NCI-H2029 (cell line): ENCODE data around the gene SH2D4B.
A peak's percentile ranks its signal among the peaks of the same experiment; 100 is the strongest.
"Not testable (repeated sequence)": the region's sequence is repeated elsewhere in the genome, so short reads cannot be mapped to it uniquely, and the experiment has no call there.

Source experiments
- DNase-seq: peaks from one replicate; lab custom pipeline; 2025; lab: John Stamatoyannopoulos, UW

SH2D4B gene

DNA sequence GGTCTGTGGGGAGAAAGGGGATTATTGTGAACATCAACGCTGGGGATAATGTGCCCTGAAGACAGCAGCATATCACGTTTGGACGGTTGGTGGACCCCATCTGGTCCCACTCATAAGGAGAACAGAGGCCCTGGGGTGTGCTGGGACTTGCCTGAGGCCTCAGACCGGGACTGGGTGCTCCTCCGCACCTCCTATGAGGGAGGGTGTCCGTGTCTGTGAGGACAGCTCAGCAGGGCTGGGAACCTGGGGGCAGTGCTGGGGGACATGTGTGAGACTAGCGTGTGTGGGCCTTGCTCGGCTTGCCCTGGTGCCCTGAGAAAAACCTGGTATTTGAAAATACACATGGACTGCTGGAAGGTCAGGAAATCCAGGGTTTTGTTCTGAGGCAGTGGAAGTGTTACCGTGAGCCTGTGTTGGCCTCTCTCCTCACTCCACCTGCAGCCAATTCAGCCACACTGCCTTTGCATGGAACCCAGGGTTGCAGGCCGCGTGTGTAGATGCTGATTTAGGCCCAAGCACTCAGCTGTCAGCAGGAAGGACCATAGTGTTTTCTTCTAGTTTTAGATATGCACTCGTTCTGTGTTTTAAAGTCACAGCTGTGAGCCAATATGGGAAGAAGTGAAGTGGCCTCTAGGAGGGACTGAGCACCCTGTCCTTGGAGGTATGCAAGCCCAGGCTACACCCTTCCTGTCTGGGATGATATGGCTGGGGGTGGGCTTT lies 13.4 kb upstream of the SH2D4B start:
- DNase-seq = no peak

DNA sequence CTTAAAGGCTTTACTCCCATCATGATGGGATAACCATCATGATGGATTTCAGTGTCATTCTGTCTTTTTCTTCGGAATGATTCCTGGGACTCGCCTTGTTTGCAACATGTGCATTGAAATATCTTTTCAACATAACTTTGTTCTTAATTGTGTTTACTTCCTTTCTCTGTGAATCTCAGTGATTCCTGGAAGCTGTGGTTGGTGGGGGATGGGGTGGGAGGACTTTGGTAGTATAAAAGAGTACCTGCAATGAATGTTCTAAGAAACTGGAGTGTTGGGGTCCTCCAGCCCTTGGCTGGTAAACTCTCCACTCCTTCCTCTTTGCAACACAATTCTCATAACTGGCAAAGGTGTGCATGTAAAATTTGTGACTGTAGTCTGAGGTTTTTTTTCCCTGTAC lies 11.5 kb upstream of the SH2D4B start:
- DNase-seq = no peak

DNA sequence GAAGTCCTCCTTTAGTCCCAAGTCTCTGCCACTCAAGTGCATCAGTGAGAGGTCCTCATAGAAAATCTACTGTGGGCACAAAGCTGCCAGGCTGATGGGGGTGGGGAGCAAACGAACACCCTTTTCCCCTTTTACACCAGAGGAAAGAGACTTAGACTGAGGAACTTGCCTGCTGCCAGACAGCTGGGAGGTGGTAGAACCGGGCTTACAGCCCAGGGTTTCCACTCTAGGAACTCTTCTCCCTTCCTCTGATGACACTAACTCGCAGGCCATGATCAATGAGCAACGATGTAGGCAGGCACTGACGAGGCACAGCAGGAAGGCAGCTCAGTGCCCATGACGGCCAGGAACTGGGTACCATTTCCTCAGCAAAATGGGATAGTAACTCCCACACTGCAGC lies 11.0 kb upstream of the SH2D4B start:
- DNase-seq = no peak

DNA sequence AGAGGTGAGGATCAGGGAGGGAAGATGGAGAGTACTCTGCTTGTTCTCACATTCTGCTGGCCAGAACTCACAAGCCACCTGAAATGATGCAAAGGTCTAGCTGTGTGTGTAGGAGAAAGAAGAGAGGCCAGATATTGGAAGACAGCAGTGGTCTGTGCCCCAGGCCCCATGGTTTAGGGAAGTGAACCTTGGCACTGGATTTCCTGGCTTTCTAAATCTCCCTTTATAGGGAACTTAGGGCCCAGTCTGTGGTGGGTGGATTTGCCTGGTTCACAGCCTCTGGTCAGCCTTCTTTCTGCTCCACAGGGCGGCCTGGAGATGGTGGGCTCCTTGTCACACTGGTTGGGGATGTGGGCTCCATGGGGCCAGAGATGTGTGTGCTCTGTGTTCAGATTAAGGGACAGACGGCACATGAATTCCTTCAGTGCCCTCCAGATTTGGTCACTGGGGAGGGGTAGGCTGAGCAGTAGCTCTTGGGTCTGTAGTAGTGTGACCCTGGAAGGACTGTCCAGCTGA lies 9.5 kb upstream of the SH2D4B start:
- DNase-seq = no peak

DNA sequence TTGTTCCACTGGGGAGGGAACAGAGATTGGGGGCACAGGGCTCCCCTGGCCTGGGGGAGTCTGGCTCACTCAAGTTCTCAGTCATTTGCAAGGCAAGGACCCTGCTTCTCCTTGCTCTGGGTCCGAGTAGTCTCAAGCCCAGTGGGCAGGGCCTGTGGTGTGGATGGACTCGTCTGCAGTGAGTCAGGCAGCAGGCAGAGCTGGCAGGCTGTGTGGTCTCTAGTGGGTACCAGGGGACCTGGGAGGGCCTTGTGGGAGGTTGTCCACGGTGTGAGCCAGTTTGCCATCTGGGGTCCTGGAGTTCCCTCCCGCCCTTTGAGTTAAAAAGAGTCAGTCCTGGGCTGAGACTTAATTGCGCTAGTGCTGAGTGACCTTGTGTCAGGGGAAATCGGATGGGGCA lies 8.8 kb upstream of the SH2D4B start:
- DNase-seq = no peak

DNA sequence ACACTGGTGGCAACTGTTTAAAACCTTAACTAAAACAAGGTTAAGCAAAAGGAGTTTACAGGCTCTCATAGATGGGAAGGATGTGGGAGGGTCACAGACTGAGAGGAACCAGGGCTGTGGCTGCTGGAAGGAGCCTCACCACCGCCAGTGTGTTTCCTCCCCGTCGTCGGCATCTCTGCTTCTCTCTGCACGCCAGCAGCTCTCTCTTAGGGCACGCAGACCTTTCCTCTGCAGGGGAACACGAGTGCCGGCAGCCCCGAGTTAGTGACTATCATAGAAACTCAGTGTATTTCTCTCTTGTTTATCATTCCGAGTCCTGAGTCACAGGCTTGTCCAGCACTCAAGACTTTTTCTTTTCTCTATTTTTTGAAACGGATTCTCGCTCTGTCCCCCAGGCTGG lies 8.1 kb upstream of the SH2D4B start:
- DNase-seq = no peak

DNA sequence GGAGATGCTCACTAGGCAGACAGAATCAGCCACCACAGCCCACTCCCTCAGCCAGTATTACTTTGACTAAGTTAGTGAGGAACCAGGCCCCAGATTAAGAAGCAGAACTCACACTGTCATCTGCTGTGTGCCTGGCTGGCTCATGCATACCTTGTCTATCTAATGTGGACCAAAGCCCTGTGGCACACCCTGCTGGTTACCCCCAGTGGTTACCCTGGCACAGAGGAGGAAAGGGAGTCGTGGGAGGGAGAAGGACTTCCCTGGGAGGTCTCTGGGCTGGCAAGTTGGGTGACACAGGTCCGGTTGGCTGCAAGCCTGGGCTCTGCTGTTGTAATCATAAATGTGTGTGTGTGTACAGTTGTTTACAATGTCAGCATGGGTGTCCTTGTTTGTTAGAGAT lies 7.5 kb upstream of the SH2D4B start:
- no peak for DNase-seq

DNA sequence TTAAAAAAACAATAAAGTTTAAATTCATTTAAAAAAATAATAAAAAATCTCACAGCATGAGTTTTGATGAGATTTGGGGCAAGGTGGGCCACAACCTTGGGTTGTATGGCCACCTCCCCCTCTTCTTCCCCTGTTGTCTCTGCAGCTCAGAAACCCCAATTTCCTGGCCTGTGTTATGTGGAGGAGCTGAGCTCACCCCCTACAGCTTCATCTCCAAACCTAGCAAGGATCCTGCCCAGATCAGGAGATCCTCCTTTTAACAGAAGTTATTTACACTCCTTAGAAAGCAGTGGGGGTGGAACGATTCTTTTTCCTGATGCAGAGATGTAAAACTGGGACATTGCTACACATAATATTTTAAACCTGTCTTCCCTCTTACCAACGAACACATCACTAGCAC lies 6.9 kb upstream of the SH2D4B start:
- no peak for DNase-seq

DNA sequence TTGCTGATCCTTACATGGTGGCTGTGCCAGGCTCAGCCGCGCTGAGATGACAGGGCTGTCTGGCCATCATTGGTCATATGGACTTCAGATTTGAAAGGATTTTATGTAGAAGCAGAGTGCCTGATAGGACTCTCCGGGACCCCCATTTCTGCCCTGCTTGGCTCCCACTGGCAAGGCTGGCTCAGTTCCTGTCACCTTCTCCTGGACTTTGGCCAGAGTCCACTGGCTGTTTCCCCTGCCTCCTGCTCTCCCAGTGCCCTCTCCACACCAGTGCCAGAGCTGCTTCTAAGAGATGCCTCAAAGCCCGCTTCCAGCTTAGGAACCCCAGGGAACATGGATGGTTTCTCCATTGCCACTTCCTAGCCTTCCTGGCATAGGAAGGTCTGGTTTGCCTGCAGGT lies 5.1 kb upstream of the SH2D4B start:
- no peak for DNase-seq

DNA sequence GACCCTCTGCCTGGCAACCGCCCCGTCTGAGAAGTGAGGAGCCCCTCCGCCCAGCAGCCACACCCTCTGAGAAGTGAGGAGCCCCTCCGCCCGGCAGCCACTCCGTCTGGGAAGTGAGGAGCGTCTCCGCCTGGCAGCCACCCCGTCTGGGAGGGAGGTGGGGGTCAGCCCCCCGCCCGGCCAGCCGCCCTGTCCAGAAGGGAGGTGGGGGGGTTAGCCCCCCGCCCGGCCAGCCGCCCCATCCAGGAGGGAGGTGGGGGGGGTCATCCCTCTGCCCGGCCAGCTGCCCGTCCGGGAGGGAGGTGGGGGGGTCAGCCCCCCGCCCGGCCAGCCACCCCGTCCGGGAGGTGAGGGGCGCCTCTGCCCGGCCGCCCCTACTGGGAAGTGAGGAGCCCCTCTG lies 3.6 kb upstream of the SH2D4B start:
- DNase-seq = not testable (repeated sequence)

DNA sequence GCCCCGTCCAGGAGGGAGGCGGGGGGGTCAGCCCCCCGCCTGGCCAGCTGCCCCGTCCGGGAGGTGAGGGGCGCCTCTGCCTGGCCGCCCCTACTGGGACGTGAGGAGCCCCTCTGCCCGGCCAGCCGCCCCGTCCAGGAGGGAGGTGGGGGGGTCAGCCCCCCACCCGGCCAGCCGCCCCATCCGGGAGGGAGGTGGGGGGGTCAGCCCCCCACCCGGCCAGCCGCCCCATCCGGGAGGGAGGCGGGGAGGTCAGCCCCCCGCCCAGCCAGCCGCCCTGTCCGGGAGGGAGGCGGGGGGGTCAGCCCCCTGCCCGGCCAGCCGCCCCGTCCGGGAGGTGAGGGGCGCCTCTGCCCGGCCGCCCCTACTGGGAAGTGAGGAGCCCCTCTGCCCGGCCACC lies 3.1 kb upstream of the SH2D4B start:
- DNase-seq = not testable (repeated sequence)

DNA sequence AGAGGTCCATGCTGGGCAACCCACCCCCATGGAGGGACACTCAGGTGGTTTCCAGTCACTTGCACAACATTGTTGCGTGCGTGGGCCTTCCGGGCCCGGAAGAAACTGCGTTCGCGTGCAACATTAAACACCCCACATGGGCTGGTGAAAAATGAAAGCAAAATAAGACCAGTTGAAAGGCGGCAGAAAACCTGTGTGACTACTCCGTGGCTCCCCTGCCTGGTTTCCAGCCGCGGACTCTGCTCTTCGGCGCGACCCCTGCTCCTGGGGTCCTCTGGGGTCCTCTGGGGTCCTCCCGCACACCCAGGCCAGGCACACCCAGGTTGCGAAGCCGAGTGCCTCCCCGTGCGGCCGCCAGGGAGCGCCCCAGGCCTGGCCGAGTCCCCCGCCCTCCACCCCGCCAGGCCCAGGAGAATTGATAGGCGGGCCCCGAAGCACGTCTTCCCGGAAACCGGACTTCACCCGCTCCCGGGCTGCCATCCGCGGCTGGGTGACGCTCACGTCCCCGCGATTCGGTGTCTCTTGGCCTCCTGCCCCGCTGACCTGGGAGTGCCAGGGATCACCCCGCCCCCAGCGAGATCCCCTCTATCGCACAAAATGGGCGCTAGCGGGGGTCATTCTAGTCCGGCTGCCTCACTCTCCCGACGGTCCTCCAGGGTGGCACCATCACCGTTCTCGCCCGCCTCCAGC lies 1.9 kb upstream of the SH2D4B start:
- DNase-seq = peak; percentile 55

DNA sequence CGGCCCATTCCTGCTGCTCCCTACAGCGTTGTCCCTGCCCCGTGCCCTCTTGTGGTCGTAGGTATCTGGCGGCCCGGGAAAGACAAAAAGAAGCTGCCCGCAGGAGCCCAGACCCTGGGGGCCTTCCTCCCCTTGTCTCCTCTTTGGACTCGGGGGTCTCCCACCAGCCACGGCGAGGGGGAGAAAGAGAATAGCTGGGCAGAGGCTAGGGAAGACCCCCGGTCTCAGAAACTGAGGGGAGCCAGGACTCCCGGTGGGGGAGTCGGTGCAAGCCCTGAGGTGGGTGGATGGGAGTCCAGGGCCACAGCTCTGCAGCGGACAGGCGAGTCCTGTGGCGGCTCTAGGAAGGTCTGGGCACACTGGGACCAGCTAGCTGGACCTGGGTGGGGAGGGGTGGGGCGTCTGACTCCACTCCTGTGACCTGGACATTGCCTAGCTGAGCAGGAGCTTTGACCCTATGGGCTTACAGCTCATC lies 1.3 kb upstream of the SH2D4B start:
- no peak for DNase-seq

DNA sequence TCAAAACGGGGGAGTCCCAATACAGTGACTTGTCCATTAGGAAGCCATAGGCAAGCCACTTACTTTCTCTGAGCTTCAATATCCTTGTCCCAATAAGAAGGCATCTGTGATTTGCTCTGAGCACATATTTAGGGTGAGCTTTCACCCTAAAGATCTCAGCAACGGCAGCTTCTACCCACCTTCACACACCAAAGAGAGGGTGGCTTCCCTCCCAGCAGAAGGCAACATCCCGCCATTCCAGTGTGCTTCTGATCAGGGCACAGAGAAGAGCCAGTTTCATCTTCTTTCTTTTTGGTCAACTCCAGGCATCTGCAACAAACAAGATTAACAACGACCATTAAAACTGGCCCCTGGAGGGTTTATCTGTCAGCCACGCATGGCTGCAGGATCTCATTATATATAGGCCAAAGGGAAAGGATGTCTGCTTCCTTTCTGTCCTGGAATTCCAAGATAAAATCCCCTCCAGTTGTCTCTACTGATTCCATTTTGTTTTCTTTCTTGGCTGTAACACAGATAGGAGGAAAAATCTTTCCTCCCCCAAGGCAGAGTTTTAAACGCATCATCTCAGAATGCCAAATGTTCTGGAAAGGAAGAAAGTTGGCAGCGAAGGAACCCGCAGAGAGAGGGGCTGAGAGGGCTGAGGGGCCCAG lies 491 bp upstream of the SH2D4B start:
- DNase-seq = no peak

DNA sequence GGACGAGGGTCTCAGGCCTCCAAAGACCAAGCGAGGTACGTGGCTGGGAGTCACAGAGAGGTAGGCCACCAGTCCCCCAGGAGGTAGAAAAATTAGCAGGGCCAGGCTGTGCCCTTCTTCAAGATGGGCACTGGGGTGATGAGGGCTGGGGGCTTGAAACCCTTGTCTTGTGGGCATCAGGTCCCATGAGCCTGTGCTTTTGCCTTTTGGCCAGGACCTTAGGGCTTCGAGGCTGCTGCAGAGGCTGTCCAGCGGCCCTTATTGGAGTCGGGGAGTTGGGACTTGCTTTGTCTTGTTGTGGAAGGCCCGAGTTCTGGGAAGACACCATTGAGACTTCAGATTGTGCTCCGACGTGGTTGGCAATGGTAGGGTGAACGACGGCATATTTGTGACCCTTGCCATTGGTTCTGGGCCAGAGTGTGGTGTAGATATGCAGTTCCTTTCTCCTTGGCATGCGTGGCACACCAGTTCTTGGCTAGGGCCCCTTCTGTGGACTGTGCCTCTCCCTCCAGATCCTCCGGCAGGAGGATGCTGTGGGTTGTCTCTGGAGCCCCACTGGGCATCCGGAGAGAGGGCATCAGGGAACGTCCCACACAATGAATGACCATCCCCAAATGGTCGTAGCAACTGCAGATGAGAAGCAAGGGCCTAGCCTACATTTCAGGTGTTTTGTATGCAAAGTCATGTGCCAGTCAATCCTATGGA lies 931 bp downstream of the SH2D4B start:
- DNase-seq = no peak

DNA sequence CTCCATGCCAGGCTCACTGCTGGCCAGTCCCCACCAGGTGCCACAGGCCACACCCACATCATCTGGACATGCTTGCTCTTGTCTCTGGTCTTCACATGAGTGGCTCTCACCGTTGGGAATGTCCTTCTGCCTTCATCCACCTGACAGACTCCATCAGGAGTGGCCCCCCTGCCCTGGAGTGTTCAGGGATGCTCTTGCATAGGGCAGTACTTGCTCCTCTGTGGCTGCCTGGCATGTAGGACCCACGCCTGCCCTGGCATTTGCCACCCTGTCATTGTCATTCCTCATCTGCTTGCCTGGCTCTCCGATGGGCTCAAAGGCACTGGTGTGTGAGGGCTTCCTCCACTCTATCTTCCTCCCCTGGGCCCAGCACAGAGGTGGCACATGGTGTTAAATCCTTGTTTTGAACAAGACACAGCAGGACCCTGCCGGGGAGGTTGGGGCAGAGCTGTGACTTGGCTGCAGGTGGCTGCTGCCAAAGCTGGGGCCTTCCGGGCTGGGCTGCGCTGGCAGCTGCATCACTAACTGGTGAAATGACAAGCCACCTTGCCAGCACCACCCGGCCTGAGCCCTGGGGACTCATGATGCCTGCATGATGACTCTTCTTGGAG lies 1.8 kb downstream of the SH2D4B start:
- no peak for DNase-seq

DNA sequence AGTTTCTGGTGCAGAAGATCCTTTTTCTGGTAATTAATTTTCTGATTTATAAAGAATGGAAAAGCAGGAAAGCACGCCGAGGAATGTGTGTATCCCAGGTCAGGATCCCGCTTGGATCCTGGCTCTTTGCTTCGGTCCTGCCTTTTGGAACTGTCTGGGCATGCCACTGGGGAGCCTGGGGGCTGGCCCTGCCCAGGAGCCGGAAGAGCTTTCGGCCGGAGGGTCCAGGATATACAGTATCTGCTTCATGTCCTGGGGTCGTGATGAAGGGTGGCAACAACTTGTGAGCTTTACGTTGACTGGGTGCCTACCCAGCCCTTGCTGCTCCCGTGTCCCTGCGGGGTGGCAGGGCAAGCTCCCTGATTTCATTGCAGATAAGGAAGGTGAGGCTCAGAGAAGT lies 2.4 kb downstream of the SH2D4B start:
- no peak for DNase-seq

DNA sequence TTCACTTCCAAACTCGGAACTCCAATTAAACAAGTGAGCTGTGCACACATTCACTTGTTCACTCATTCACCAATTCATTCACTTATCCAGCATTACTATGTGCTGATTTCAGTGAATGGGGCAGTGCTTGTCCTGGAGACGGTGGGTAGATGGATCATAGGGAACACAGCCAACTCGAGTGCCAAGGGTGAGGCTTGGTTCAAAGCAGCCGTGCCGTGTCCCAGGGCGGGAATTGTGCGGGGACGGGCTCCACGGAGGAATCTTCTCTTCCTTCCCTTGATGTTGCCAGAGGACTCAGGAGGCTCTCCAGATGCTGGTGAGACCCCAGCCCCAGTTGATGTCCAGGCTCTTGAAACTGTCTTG lies 2.9 kb downstream of the SH2D4B start:
- no peak for DNase-seq

DNA sequence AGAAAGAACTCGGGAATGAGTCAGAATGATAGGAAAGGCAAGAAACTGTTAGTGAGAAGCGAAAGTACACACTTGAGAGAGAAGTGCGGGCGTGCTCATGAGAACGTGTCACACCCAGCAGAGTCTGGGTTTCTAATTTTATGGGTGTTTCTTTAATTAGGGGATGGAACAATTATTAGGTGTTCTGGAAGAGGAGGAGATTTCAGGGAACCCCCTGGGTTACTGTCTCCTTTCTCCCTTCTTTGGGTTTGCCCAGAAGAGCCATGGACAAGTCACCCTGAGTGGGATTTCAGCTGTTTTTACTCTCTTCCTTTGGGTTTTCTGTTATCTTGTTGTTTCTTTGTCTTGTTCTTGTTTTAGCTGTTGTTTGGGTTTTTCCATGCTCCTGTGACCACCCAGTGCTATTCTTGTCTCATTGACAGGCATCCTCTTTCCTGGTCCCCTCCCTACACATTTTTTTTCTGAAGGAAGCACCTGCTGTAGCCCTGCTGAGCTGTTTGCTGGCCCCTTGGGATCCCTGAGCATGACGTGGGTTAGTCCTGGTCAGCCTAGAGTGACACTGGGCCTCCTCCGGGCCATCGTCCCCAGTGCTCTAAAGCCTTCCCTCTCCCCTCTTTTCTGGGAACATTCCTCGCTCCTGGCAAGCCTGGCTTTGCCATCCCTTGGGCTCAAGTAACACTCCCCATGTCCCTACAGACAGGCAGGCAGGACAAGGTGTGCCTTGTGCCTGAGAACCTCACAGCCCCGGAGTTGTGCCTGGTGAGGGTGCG lies 3.5 kb downstream of the SH2D4B start:
- no peak for DNase-seq

DNA sequence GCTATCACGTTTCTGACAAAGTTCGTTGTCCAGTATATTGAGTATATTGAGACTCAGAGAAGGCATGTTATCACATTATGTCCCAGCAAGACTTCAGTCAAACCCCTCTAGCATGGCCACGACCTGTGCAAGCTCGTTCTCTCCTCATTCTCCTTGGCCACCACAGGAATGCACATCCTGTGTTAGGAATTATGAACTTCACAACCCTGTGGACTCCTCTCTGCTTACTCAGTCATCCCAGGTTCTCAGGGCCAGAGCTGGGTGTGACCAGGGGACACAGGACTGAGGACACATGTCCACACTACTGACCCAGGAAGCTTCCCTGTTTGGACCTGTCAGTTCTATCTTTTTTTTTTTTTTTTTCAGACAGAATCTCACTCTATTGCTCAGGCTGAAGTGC lies 4.4 kb downstream of the SH2D4B start:
- no peak for DNase-seq

DNA sequence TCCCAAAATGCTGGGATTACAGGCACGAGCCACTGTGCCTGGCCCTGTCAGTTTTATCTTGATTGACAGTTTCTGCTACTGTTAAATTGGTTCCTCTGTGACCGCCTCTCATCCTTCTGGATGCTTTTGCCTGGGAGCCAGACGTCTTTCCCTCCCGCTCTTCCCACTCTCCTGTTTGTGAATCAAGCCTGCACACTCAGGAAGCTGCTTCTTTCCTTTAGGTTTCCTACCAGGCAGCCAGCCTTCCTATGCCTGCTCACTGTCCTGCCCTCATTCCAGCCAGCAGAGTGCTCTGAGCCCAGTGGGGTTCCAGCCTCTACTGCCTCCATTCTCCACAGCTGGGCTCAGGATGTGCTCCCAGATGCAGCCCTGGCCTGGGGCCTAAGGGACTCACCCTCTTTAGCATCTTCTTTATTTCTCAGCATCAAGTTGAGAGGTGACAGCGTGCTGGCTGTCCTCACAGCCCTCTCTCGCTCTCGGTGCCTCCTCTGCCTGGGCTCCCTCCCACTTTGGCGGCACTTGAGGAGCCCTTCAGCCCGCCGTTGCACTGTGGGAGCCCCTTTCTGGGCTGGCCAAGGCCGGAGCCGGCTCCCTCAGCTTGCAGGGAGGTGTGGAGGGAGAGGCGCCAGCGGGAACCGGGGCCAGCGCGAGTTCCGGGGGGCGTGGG lies 5.1 kb downstream of the SH2D4B start:
- no peak for DNase-seq
